Glomerular visceral epithelial cell (primary cell): ENCODE results near the gene DOCK2.
"Not testable (repeated sequence)": the region's sequence is repeated elsewhere in the genome, so short reads cannot be mapped to it uniquely, and the experiment has no call there.

ENCODE experiments used
- DNase-seq: peaks from one replicate; pipeline ENCODE4 v3.0.0-alpha.2; 2016; ENCODE audit errors: extremely low spot score

DOCK2 gene

GRCh38 chr5:170094329-170094728 is 457.3 kb downstream of the DOCK2 start:
- not testable (repeated sequence) for DNase-seq

GRCh38 chr5:170095646-170096045 is 458.6 kb downstream of the DOCK2 start:
- no peak for DNase-seq

GRCh38 chr5:170097934-170098333 is 460.9 kb downstream of the DOCK2 start:
- no peak for DNase-seq

GRCh38 chr5:170100066-170100943 is 463.2 kb downstream of the DOCK2 start:
- peak; percentile 77 for DNase-seq

GRCh38 chr5:170103447-170103846 is 466.4 kb downstream of the DOCK2 start:
- no peak for DNase-seq

- DNase-seq, result no peak
Measured at GRCh38 chr5:170104299-170104698, 467.2 kb downstream of the DOCK2 start.

GRCh38 chr5:170104710-170105109 is 467.6 kb downstream of the DOCK2 start:
- DNase-seq, result no peak

- no peak for DNase-seq
Measured at GRCh38 chr5:170105642-170106611, 468.9 kb downstream of the DOCK2 start, which contains the start of gene FOXI1. TSS of gene FOXI1 (plus strand) at chr5:170105897. CDS start at chr5:170105958, 61 bp downstream.

GRCh38 chr5:170107674-170108073 is 470.6 kb downstream of the DOCK2 start:
- DNase-seq, result no peak

- DNase-seq, result no peak
Measured at GRCh38 chr5:170108266-170108785, 471.3 kb downstream of the DOCK2 start.

- DNase-seq, result no peak
Measured at GRCh38 chr5:170109059-170110031, 472.3 kb downstream of the DOCK2 start.

- DNase-seq, result no peak
Measured at GRCh38 chr5:170110403-170111087, 473.5 kb downstream of the DOCK2 start.

GRCh38 chr5:170111088-170111785 is 474.2 kb downstream of the DOCK2 start:
- no peak for DNase-seq

- DNase-seq, result no peak
Measured at GRCh38 chr5:170112876-170113521, 475.9 kb downstream of the DOCK2 start.

- no peak for DNase-seq
Measured at GRCh38 chr5:170113522-170113900, 476.4 kb downstream of the DOCK2 start.

GRCh38 chr5:170114271-170114670 is 477.2 kb downstream of the DOCK2 start:
- no peak for DNase-seq

GRCh38 chr5:170115925-170116324 is 478.9 kb downstream of the DOCK2 start:
- no peak for DNase-seq

GRCh38 chr5:170117736-170118135 is 480.7 kb downstream of the DOCK2 start:
- DNase-seq, result no peak

GRCh38 chr5:170120576-170120975 is 483.5 kb downstream of the DOCK2 start:
- DNase-seq, result no peak
